ENCODE results near the gene GRK3. TPM values are rescaled to one million over a fixed set of nuclear protein-coding genes. Genes with fewer than 3 reads are reported as not detected.

Gene GRK3
- total RNA-seq, 3 donors from 2014 or later, result 14.4 to 49.1 (median 16.7) TPM

GRCh38 chr22:25754527-25755202 lies 190.2 kb downstream of the GRK3 start:
- TF ChIP-seq POLR2AphosphoS5 (IDR thresholded peaks at IDR 0.05) (no peak), CTCF (IDR thresholded peaks at IDR 0.05) (no peak), POLR2A (IDR thresholded peaks at IDR 0.05) (no peak)
- Histone ChIP-seq H3K9me3 (no peaks in the 10 kb centered on the region), H3K4me3 (no peak overlapping the region), H3K27me3 (no peaks in the 10 kb centered on the region), H3K36me3 (no peaks in the 10 kb centered on the region), H3K27ac (no peak overlapping the region), H3K4me1 (no peaks in the 10 kb centered on the region)
- intact Hi-C loops (cut with DNase I; ENCODE audit: low total_unique reads), result no loop called here
- DNase-seq (ENCODE audit: low spot score in 2 of 2), result no peak

- no peak overlapping the region for H3K4me3 ChIP-seq
- no peak for DNase-seq (ENCODE audit: low spot score in 2 of 2)
- no peak for TF ChIP-seq POLR2A (IDR thresholded peaks at IDR 0.05)
- TF ChIP-seq CTCF (IDR thresholded peaks at IDR 0.05), result no peak
- TF ChIP-seq POLR2AphosphoS5 (IDR thresholded peaks at IDR 0.05), result no peak
- no peaks in the 10 kb centered on the region for H3K4me1 ChIP-seq
- no peaks in the 10 kb centered on the region for H3K27me3 ChIP-seq
- H3K36me3 ChIP-seq, result no peaks in the 10 kb centered on the region
- no peaks in the 10 kb centered on the region for H3K9me3 ChIP-seq
- no peak overlapping the region for H3K27ac ChIP-seq
- intact Hi-C loops (cut with DNase I; ENCODE audit: low total_unique reads), result no loop called here
Observed at GRCh38 chr22:25757686-25758085, 193.2 kb downstream of the GRK3 start.

- Histone ChIP-seq H3K36me3 (no peaks in the 10 kb centered on the region), H3K4me3 (no peak overlapping the region), H3K9me3 (no peaks in the 10 kb centered on the region), H3K4me1 (no peaks in the 10 kb centered on the region), H3K27me3 (no peaks in the 10 kb centered on the region), H3K27ac (no peak overlapping the region)
- no peak for DNase-seq (ENCODE audit: low spot score in 2 of 2)
- TF ChIP-seq POLR2A (IDR thresholded peaks at IDR 0.05), result no peak
- no peak for TF ChIP-seq POLR2AphosphoS5 (IDR thresholded peaks at IDR 0.05)
- TF ChIP-seq CTCF (IDR thresholded peaks at IDR 0.05), result no peak
- intact Hi-C loops (cut with DNase I; ENCODE audit: low total_unique reads), result no loop called here
Observed at GRCh38 chr22:25758316-25758715, 193.8 kb downstream of the GRK3 start.

- H3K4me1 ChIP-seq, result no peaks in the 10 kb centered on the region
- no peaks in the 10 kb centered on the region for H3K36me3 ChIP-seq
- H3K27me3 ChIP-seq, result no peaks in the 10 kb centered on the region
- TF ChIP-seq POLR2AphosphoS5 (IDR thresholded peaks at IDR 0.05), result no peak
- no peak for TF ChIP-seq CTCF (IDR thresholded peaks at IDR 0.05)
- no peak for TF ChIP-seq POLR2A (IDR thresholded peaks at IDR 0.05)
- no peak overlapping the region for H3K4me3 ChIP-seq
- intact Hi-C loops (cut with DNase I; ENCODE audit: low total_unique reads), result no loop called here
- H3K9me3 ChIP-seq, result no peaks in the 10 kb centered on the region
- no peak overlapping the region for H3K27ac ChIP-seq
- no peak for DNase-seq (ENCODE audit: low spot score in 2 of 2)
Observed at GRCh38 chr22:25759825-25760231, 195.4 kb downstream of the GRK3 start.

- no peaks in the 10 kb centered on the region for H3K4me1 ChIP-seq
Observed at GRCh38 chr22:25760294-25760693, 195.8 kb downstream of the GRK3 start.

More at GRCh38 chr22:25760294-25760693, 195.8 kb downstream of the GRK3 start:
- Histone ChIP-seq H3K4me3 (no peak overlapping the region), H3K27me3 (no peaks in the 10 kb centered on the region), H3K36me3 (no peaks in the 10 kb centered on the region), H3K27ac (no peak overlapping the region), H3K9me3 (no peaks in the 10 kb centered on the region)
- intact Hi-C loops (cut with DNase I; ENCODE audit: low total_unique reads), result no loop called here
- DNase-seq (ENCODE audit: low spot score in 2 of 2), result no peak
- TF ChIP-seq CTCF (IDR thresholded peaks at IDR 0.05) (no peak), POLR2A (IDR thresholded peaks at IDR 0.05) (no peak), POLR2AphosphoS5 (IDR thresholded peaks at IDR 0.05) (no peak)
